Measurements from ENCODE around the gene CSK.
A peak's percentile ranks its signal among the peaks of the same experiment; 100 is the strongest.

CSK gene

GRCh38 chr15:74821091-74821789, 39.4 kb downstream of the CSK start:
- peaks cover 16% of the 10 kb centered on the region; the same call in 1 of the 2 replicates for H3K4me1 ChIP-seq (ENCODE audit: low read length)
- TF ChIP-seq CTCF (IDR thresholded peaks at IDR 0.05; ENCODE audit: low read length) (no peak), EZH2 (optimal IDR thresholded peaks at IDR 0.05; ENCODE audit: low read depth, low read length) (no peak), EZH2phosphoT487 (IDR thresholded peaks at IDR 0.05; ENCODE audit: low read length) (no peak)
- no peaks in the 10 kb centered on the region for H3F3A ChIP-seq (ENCODE audit: insufficient read depth, low read length)
- H3K9me2 ChIP-seq (replicated peaks; ENCODE audit: insufficient read depth, low read length) = no peaks in the 10 kb centered on the region
- H3K9me3 ChIP-seq (replicated peaks; ENCODE audit: insufficient read depth, low read length) = no peaks in the 10 kb centered on the region
- H3K79me2 ChIP-seq (ENCODE audit: low read length) = no peaks in the 10 kb centered on the region
- peaks cover 35% of the 10 kb centered on the region for H3K27me3 ChIP-seq (replicated peaks; ENCODE audit: insufficient read depth, low read length)
- DNase-seq = peak; percentile 31
- no peak overlapping the region for H3K4me2 ChIP-seq (ENCODE audit: low read depth, low read length)
- H3K4me3 ChIP-seq (ENCODE audit: low read length) = no peak overlapping the region
- H3K9ac ChIP-seq (ENCODE audit: low read length) = no peak overlapping the region
- no peaks in the 10 kb centered on the region for H3K36me3 ChIP-seq (replicated peaks; ENCODE audit: insufficient read depth, low read length)
- H3K27ac ChIP-seq (ENCODE audit: low read length) = no peak overlapping the region
- no peak overlapping the region for H2AFZ ChIP-seq (ENCODE audit: low read length)
- H4K20me1 ChIP-seq (ENCODE audit: insufficient read depth, low read length) = no peaks in the 10 kb centered on the region

GRCh38 chr15:74821790-74822158, 39.9 kb downstream of the CSK start:
- H3K9me2 ChIP-seq (replicated peaks; ENCODE audit: insufficient read depth, low read length) = no peaks in the 10 kb centered on the region
- peaks cover 36% of the 10 kb centered on the region for H3K27me3 ChIP-seq (replicated peaks; ENCODE audit: insufficient read depth, low read length)
- no peaks in the 10 kb centered on the region for H4K20me1 ChIP-seq (ENCODE audit: insufficient read depth, low read length)
- no peak for DNase-seq
- H3K9ac ChIP-seq (ENCODE audit: low read length) = no peak overlapping the region
- H3K4me3 ChIP-seq (ENCODE audit: low read length) = no peak overlapping the region
- H3K9me3 ChIP-seq (replicated peaks; ENCODE audit: insufficient read depth, low read length) = no peaks in the 10 kb centered on the region
- H3K4me2 ChIP-seq (ENCODE audit: low read depth, low read length) = no peak overlapping the region
- H3K27ac ChIP-seq (ENCODE audit: low read length) = no peak overlapping the region
- H2AFZ ChIP-seq (ENCODE audit: low read length) = no peak overlapping the region
- no peaks in the 10 kb centered on the region for H3K79me2 ChIP-seq (ENCODE audit: low read length)
- TF ChIP-seq CTCF (IDR thresholded peaks at IDR 0.05; ENCODE audit: low read length) (no peak), EZH2phosphoT487 (IDR thresholded peaks at IDR 0.05; ENCODE audit: low read length) (no peak), EZH2 (optimal IDR thresholded peaks at IDR 0.05; ENCODE audit: low read depth, low read length) (no peak)
- H3F3A ChIP-seq (ENCODE audit: insufficient read depth, low read length) = no peaks in the 10 kb centered on the region
- H3K36me3 ChIP-seq (replicated peaks; ENCODE audit: insufficient read depth, low read length) = no peaks in the 10 kb centered on the region
- peaks cover 16% of the 10 kb centered on the region; the same call in 1 of the 2 replicates for H3K4me1 ChIP-seq (ENCODE audit: low read length)

- no peak for TF ChIP-seq EZH2 (optimal IDR thresholded peaks at IDR 0.05; ENCODE audit: low read depth, low read length)
- TF ChIP-seq EZH2phosphoT487 (IDR thresholded peaks at IDR 0.05; ENCODE audit: low read length) = no peak
- no peak for TF ChIP-seq CTCF (IDR thresholded peaks at IDR 0.05; ENCODE audit: low read length)
- Histone ChIP-seq H3K27ac (ENCODE audit: low read length) (no peak overlapping the region), H3K36me3 (replicated peaks; ENCODE audit: insufficient read depth, low read length) (no peaks in the 10 kb centered on the region), H3K9ac (ENCODE audit: low read length) (no peak overlapping the region), H3K4me2 (ENCODE audit: low read depth, low read length) (no peak overlapping the region), H3K27me3 (replicated peaks; ENCODE audit: insufficient read depth, low read length) (peaks cover 40% of the 10 kb centered on the region), H3F3A (ENCODE audit: insufficient read depth, low read length) (no peaks in the 10 kb centered on the region), H4K20me1 (ENCODE audit: insufficient read depth, low read length) (no peaks in the 10 kb centered on the region), H3K9me2 (replicated peaks; ENCODE audit: insufficient read depth, low read length) (no peaks in the 10 kb centered on the region), H3K4me1 (ENCODE audit: low read length) (peaks cover 16% of the 10 kb centered on the region; the same call in 1 of the 2 replicates), H3K9me3 (replicated peaks; ENCODE audit: insufficient read depth, low read length) (no peaks in the 10 kb centered on the region), H2AFZ (ENCODE audit: low read length) (no peak overlapping the region), H3K79me2 (ENCODE audit: low read length) (no peaks in the 10 kb centered on the region), H3K4me3 (ENCODE audit: low read length) (no peak overlapping the region)
- DNase-seq = no peak
These were observed 40.4 kb downstream of the CSK start for GRCh38 chr15:74822233-74822632.
